Measurements from ENCODE around the gene RAB30. TPM values are rescaled to one million over a fixed set of nuclear protein-coding genes. Genes with fewer than 3 reads are reported as not detected.

The RAB30 gene
- total RNA-seq, 2 experiments from 2014 or later = 76.2 to 79.2 TPM

DNA sequence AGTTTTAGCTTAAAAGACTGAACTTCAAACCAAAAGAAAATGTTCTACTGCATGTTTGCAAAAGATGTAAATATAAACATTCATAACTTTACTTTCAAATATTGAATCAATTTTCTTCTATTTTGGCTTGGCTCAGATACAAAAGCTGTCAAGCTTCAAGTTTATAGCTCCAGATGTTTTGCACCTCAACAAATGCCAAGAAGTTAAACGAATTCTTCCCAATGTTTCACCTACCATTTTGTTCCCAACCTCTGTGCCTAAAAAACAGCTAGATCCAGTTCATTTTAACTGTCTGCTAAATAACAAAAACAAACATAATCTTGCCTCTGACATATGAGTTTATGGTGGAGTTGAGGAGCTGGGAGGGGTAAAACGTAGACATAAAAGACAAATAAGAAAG is 76.5 kb downstream of the RAB30 start:
- Histone ChIP-seq H3K4me1 (ENCODE audit: insufficient read depth, low read length) (peaks cover 6% of the 10 kb centered on the region), H3K4me3 (ENCODE audit: low read length) (no peak overlapping the region), H3K27me3 (ENCODE audit: control insufficient read depth in 1 of 2, insufficient read depth in 2 of 2, low read length in 2 of 2) (no peaks in the 10 kb centered on the region), H3K36me3 (ENCODE audit: insufficient read depth, low read length) (no peaks in the 10 kb centered on the region), H3K27ac (ENCODE audit: low read depth in 1 of 2, low read length in 2 of 2) (no peak overlapping the region), H3K9me3 (ENCODE audit: control insufficient read depth in 1 of 2, insufficient read depth in 1 of 2, low read length in 2 of 2) (no peaks in the 10 kb centered on the region)
- ChIA-PET CTCF (interaction anchor here (1.2 kb wide), 2 partner anchors 9 to 13 kb away, joined by 3 read pairs; no protein-coding TSS in a partner anchor), POLR2A (interaction anchor here (0.5 kb wide), 1 partner anchor 65 kb away, joined by 4 read pairs; no protein-coding TSS in a partner anchor)
- H3K27me3 Mint-ChIP-seq = no peaks in the 10 kb centered on the region
- peaks cover 18% of the 10 kb centered on the region for H3K4me1 Mint-ChIP-seq (ENCODE audit: low read depth)
- TF ChIP-seq, protein P1, sequence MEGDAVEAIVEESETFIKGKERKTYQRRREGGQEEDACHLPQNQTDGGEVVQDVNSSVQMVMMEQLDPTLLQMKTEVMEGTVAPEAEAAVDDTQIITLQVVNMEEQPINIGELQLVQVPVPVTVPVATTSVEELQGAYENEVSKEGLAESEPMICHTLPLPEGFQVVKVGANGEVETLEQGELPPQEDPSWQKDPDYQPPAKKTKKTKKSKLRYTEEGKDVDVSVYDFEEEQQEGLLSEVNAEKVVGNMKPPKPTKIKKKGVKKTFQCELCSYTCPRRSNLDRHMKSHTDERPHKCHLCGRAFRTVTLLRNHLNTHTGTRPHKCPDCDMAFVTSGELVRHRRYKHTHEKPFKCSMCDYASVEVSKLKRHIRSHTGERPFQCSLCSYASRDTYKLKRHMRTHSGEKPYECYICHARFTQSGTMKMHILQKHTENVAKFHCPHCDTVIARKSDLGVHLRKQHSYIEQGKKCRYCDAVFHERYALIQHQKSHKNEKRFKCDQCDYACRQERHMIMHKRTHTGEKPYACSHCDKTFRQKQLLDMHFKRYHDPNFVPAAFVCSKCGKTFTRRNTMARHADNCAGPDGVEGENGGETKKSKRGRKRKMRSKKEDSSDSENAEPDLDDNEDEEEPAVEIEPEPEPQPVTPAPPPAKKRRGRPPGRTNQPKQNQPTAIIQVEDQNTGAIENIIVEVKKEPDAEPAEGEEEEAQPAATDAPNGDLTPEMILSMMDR (IDR thresholded peaks at IDR 0.05) = no peak
- ATAC-seq (ENCODE audit: poor library complexity) (no peak), DNase-seq (no peak)
- no peaks in the 10 kb centered on the region for H3K9me3 Mint-ChIP-seq
- H3K36me3 Mint-ChIP-seq (ENCODE audit: low read depth) = peaks cover 40% of the 10 kb centered on the region
- no peak overlapping the region for H3K4me3 Mint-ChIP-seq
- intact Hi-C loops (cut with DNase I, micrococcal nuclease) = loop anchor here in 1 of 2 experiments (5.0 kb wide), 1 partner anchor 72 kb away; no protein-coding TSS in a partner anchor
- no peak overlapping the region for H3K27ac Mint-ChIP-seq

DNA sequence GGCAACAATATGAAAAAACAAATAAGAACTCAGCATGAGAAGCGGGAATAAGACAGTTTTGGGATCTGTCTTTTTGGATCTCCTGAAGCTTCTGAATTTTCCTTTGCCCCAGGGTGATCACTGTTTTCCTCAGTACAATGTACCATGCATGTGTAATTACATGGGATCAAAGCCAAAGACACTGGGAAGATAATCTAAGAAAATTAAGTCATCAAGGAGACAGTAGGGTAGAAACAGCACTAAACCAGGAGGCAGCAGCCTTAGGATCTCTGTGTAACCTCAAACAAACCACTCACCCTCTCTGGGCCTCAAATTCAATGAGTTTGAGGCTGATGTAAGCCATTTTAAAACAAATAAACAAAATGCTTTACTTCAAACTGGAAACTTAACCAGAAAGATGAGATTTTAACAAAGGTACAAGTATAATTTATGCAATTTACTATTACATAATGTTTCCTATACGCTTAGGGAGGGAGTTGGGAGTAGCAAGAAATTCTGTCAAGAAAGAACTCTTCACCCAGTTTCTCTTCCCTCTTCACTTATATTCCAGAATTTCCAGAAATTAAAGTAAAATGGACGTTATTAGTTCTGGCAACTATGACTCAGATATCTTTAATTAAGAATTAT is 77.0 kb downstream of the RAB30 start:
- Histone ChIP-seq H3K27me3 (ENCODE audit: control insufficient read depth in 1 of 2, insufficient read depth in 2 of 2, low read length in 2 of 2) (no peaks in the 10 kb centered on the region), H3K4me1 (ENCODE audit: insufficient read depth, low read length) (peaks cover 2% of the 10 kb centered on the region), H3K4me3 (ENCODE audit: low read length) (no peak overlapping the region), H3K9me3 (ENCODE audit: control insufficient read depth in 1 of 2, insufficient read depth in 1 of 2, low read length in 2 of 2) (no peaks in the 10 kb centered on the region), H3K27ac (ENCODE audit: low read depth in 1 of 2, low read length in 2 of 2) (no peak overlapping the region), H3K36me3 (ENCODE audit: insufficient read depth, low read length) (no peaks in the 10 kb centered on the region)
- TF ChIP-seq, protein P1 (IDR thresholded peaks at IDR 0.05) = no peak
- DNase-seq (no peak), ATAC-seq (ENCODE audit: poor library complexity) (no peak)
- ChIA-PET POLR2A (interaction anchor here (0.5 kb wide), 1 partner anchor 66 kb away, joined by 4 read pairs; no protein-coding TSS in a partner anchor), CTCF (interaction anchor here (1.2 kb wide), 2 partner anchors 9 to 12 kb away, joined by 3 read pairs; no protein-coding TSS in a partner anchor)
- peaks cover 38% of the 10 kb centered on the region for H3K36me3 Mint-ChIP-seq (ENCODE audit: low read depth)
- H3K27ac Mint-ChIP-seq = no peak overlapping the region
- no peak overlapping the region for H3K4me3 Mint-ChIP-seq
- no peaks in the 10 kb centered on the region for H3K27me3 Mint-ChIP-seq
- intact Hi-C loops (cut with DNase I, micrococcal nuclease) = loop anchor here (5.0 kb wide), 2 partner anchors 73 to 127 kb away; no protein-coding TSS in a partner anchor
- H3K4me1 Mint-ChIP-seq (ENCODE audit: low read depth) = peaks cover 18% of the 10 kb centered on the region
- no peaks in the 10 kb centered on the region for H3K9me3 Mint-ChIP-seq

DNA sequence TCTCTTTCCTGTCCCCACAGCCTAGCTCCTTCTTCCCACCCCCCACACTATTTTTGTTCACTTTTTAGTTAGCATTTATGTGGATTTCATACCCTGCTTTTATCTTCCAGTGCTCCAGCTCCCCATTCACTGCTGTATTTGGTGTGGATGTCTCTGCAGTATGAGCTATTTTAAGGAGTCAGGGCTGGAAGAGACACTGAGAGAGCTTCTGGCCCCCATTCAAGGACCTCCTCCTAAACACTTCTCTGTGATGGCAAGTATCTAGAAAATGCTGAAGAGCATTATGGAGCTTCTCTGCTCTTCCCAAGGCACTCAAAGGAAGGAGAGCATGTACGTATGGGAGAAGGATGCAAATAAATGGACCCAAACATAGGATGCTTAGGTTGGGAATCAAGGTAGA is 79.5 kb downstream of the RAB30 start:
- Mint-ChIP-seq H3K36me3 (ENCODE audit: low read depth) (peaks cover 39% of the 10 kb centered on the region), H3K9me3 (no peaks in the 10 kb centered on the region), H3K4me3 (no peak overlapping the region), H3K27ac (no peak overlapping the region), H3K27me3 (no peaks in the 10 kb centered on the region), H3K4me1 (ENCODE audit: low read depth) (peaks cover 16% of the 10 kb centered on the region)
- ATAC-seq (ENCODE audit: poor library complexity) (no peak), DNase-seq (no peak)
- H3K9me3 ChIP-seq (ENCODE audit: control insufficient read depth in 1 of 2, insufficient read depth in 1 of 2, low read length in 2 of 2) = no peaks in the 10 kb centered on the region
- intact Hi-C loops (cut with DNase I, micrococcal nuclease) = loop anchor here in 1 of 2 experiments (5.0 kb wide), 1 partner anchor 125 kb away; no protein-coding TSS in a partner anchor
- TF ChIP-seq, protein P1 (IDR thresholded peaks at IDR 0.05) = no peak
- CTCF ChIA-PET = no interaction called here
- H3K4me3 ChIP-seq (ENCODE audit: low read length) = no peak overlapping the region
- no peaks in the 10 kb centered on the region for H3K27me3 ChIP-seq (ENCODE audit: control insufficient read depth in 1 of 2, insufficient read depth in 2 of 2, low read length in 2 of 2)
- POLR2A ChIA-PET = interaction anchor here (1.0 to 1.3 kb wide), 2 partner anchors 91 to 164 kb away, joined by 4 to 5 read pairs; partner anchors contain the start of genes DDIAS and PCF11
- H3K27ac ChIP-seq (ENCODE audit: low read depth in 1 of 2, low read length in 2 of 2) = no peak overlapping the region
- no peaks in the 10 kb centered on the region for H3K4me1 ChIP-seq (ENCODE audit: insufficient read depth, low read length)
- H3K36me3 ChIP-seq (ENCODE audit: insufficient read depth, low read length) = no peaks in the 10 kb centered on the region
